Muscle layer of colon (tissue), 2 donors: Measurements from ENCODE around the gene ENO2.

Source experiments
- H3K27ac ChIP-seq: one replicate; pipeline ENCODE4 v1.7.0; 2013; ENCODE audit warnings: low read depth, mild to moderate bottlenecking, low read length, moderate library complexity
- H3K27me3 ChIP-seq, 2 donors: one replicate each; pipeline ENCODE4 v1.7.0; 2013; ENCODE audit warnings: low read length in 2 of 2, mild to moderate bottlenecking in 2 of 2; ENCODE audit not compliant: insufficient read depth in 2 of 2, control insufficient read depth in 1 of 2
- H3K36me3 ChIP-seq: one replicate; pipeline ENCODE4 v1.7.0; 2013; ENCODE audit warnings: mild to moderate bottlenecking, low read length; ENCODE audit not compliant: insufficient read depth
- H3K4me1 ChIP-seq: one replicate; pipeline ENCODE4 v1.7.0; 2013; ENCODE audit warnings: mild to moderate bottlenecking, low read length; ENCODE audit not compliant: insufficient read depth
- H3K4me3 ChIP-seq, 2 donors: one replicate each; pipeline ENCODE4 v1.7.0; 2013; ENCODE audit warnings: low read length in 2 of 2, low read depth in 1 of 2, mild to moderate bottlenecking in 1 of 2, moderate library complexity in 1 of 2
- H3K9ac ChIP-seq: one replicate; pipeline ENCODE4 v1.7.0; 2013; ENCODE audit warnings: low read length
- H3K9me3 ChIP-seq: one replicate; pipeline ENCODE4 v1.7.0; 2013; ENCODE audit warnings: mild to moderate bottlenecking, low read length
- donor health status: abdominal sarcoma.
- donor health status: Adenocarcinoma of cecum.

ENO2 gene

DNA sequence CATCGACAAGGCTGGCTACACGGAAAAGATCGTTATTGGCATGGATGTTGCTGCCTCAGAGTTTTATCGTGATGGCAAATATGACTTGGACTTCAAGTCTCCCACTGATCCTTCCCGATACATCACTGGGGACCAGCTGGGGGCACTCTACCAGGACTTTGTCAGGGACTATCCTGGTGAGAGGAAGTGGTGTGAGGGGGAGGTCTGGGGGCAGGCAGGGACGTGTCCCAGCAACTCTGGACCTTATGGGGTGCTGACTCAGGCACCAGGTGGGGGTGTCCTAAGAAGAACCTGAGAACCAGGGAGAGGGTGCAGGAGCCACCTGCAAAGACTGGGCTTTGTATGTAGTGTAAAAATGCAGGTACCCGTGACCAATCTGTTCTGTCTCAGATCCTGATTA, 5.2 kb downstream of the ENO2 start:
- Histone ChIP-seq H3K9ac (no peak overlapping the region), H3K27ac (no peak overlapping the region), H3K9me3 (no peaks in the 10 kb centered on the region), H3K4me1 (peaks cover 16% of the 10 kb centered on the region), H3K27me3 (no peaks in the 10 kb centered on the region), H3K36me3 (peaks cover 4% of the 10 kb centered on the region), H3K4me3 (no peak overlapping the region)

DNA sequence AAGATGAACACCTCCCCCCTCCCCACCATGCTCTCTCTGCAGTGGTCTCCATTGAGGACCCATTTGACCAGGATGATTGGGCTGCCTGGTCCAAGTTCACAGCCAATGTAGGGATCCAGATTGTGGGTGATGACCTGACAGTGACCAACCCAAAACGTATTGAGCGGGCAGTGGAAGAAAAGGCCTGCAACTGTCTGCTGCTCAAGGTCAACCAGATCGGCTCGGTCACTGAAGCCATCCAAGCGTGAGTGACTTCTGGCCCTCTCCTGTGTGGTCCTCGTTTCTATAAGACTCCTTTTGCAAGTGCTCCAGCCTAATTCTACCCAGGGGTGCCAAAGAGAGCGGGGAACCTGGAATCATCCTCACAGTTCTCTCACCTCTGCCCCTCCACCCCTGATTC, 7.2 kb downstream of the ENO2 start:
- no peaks in the 10 kb centered on the region for H3K9me3 ChIP-seq
- peaks cover 29% of the 10 kb centered on the region for H3K4me1 ChIP-seq
- peaks cover 2% of the 10 kb centered on the region for H3K36me3 ChIP-seq
- H3K27me3 ChIP-seq: no peaks in the 10 kb centered on the region
- no peak overlapping the region for H3K4me3 ChIP-seq
- H3K9ac ChIP-seq: no peak overlapping the region
- H3K27ac ChIP-seq: no peak overlapping the region

DNA sequence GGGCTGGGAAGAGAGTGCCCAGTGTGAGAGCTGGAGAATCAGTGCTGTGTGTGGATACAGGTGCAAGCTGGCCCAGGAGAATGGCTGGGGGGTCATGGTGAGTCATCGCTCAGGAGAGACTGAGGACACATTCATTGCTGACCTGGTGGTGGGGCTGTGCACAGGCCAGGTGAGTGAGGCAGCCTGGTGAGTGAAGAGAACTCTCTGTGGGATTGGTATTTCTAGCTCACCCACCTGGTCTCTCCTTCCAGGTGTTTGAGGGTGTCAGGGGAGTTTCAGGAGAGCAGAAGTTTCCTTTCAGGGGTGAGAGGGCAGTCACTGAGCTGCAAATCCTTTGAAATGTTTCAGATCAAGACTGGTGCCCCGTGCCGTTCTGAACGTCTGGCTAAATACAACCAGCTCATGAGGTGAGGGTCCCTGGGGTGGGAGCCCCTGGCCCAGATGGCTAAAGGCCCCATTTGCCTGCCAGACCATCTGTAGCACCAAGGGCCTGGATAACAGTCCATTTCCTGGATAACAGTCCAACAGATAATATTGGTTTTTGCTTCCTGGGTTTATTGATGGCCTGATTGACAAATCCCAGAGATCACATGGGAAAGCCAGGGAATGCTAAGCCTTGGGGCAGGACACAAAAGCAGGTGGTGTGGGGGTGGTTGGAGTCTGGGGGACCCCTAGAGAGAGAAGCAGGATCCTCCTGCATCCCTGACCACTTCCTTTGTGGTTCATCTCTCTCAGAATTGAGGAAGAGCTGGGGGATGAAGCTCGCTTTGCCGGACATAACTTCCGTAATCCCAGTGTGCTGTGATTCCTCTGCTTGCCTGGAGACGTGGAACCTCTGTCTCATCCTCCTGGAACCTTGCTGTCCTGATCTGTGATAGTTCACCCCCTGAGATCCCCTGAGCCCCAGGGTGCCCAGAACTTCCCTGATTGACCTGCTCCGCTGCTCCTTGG, 7.9 kb downstream of the ENO2 start:
- no peak overlapping the region for H3K27ac ChIP-seq
- no peaks in the 10 kb centered on the region for H3K36me3 ChIP-seq
- no peak overlapping the region for H3K9ac ChIP-seq
- no peaks in the 10 kb centered on the region for H3K9me3 ChIP-seq
- H3K27me3 ChIP-seq: no peaks in the 10 kb centered on the region
- no peak overlapping the region for H3K4me3 ChIP-seq
- peaks cover 29% of the 10 kb centered on the region for H3K4me1 ChIP-seq

DNA sequence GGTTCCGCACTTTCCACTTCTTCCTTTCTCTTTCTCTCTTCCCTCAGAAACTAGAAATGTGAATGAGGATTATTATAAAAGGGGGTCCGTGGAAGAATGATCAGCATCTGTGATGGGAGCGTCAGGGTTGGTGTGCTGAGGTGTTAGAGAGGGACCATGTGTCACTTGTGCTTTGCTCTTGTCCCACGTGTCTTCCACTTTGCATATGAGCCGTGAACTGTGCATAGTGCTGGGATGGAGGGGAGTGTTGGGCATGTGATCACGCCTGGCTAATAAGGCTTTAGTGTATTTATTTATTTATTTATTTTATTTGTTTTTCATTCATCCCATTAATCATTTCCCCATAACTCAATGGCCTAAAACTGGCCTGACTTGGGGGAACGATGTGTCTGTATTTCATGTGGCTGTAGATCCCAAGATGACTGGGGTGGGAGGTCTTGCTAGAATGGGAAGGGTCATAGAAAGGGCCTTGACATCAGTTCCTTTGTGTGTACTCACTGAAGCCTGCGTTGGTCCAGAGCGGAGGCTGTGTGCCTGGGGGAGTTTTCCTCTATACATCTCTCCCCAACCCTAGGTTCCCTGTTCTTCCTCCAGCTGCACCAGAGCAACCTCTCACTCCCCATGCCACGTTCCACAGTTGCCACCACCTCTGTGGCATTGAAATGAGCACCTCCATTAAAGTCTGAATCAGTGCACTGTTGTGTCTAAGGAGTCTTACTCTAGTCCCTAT, 8.8 kb downstream of the ENO2 start:
- H3K9ac ChIP-seq: no peak overlapping the region
- no peaks in the 10 kb centered on the region for H3K9me3 ChIP-seq
- no peaks in the 10 kb centered on the region for H3K36me3 ChIP-seq
- no peaks in the 10 kb centered on the region for H3K27me3 ChIP-seq
- peaks cover 29% of the 10 kb centered on the region for H3K4me1 ChIP-seq
- H3K4me3 ChIP-seq: no peak overlapping the region
- H3K27ac ChIP-seq: no peak overlapping the region

DNA sequence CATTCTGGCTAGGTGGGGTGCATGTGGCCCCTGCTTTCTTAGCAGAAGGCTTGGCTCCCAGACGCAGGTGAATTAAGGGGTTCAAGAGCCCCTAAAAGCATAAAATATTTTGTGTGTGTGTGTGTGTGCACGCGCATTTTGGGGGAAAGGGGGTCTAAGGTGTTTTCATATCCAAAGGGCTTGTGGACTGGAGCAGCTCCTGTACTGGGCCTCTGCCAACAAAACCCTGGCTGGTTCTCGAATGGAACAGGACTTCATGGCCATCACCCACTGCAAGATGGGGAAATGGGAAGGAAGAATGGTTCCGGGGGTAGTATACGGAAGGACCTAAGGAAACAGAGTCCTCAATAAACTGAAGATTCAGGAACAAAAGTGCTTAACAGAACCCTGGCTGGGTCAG, 9.5 kb downstream of the ENO2 start:
- H3K9ac ChIP-seq: peak overlapping the region; percentile 96
- H3K27ac ChIP-seq: peak overlapping the region; percentile 94

DNA sequence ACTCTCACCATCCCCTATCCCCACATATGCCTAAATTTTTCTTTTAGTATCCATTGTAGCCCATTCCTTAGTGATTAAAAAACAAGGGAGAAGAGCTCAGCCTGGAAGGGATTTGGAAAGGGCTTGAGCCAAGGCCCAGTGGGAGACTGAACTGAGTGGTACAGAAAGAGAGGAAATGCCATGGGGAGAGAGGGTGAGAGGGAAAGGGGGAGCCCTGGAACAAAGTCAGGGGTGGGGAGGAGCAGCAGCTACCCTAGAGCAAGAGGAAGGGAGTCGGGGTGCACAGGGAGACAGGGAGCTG, 10.8 kb downstream of the ENO2 start:
- Histone ChIP-seq H3K27me3 (no peaks in the 10 kb centered on the region), H3K36me3 (peaks cover 5% of the 10 kb centered on the region), H3K9ac (peak overlapping the region; percentile 96), H3K4me1 (peaks cover 40% of the 10 kb centered on the region), H3K9me3 (no peaks in the 10 kb centered on the region), H3K4me3 (peak overlapping the region; percentile 6 to 67), H3K27ac (peak overlapping the region; percentile 94)

More for the DNA sequence above, 9.5 kb downstream of the ENO2 start:
- no peaks in the 10 kb centered on the region for H3K36me3 ChIP-seq
- no peaks in the 10 kb centered on the region for H3K9me3 ChIP-seq
- peaks cover 29% of the 10 kb centered on the region for H3K4me1 ChIP-seq
- no peaks in the 10 kb centered on the region for H3K27me3 ChIP-seq
- H3K4me3 ChIP-seq: peak overlapping the region in 1 of 2 donors; percentile 67

DNA sequence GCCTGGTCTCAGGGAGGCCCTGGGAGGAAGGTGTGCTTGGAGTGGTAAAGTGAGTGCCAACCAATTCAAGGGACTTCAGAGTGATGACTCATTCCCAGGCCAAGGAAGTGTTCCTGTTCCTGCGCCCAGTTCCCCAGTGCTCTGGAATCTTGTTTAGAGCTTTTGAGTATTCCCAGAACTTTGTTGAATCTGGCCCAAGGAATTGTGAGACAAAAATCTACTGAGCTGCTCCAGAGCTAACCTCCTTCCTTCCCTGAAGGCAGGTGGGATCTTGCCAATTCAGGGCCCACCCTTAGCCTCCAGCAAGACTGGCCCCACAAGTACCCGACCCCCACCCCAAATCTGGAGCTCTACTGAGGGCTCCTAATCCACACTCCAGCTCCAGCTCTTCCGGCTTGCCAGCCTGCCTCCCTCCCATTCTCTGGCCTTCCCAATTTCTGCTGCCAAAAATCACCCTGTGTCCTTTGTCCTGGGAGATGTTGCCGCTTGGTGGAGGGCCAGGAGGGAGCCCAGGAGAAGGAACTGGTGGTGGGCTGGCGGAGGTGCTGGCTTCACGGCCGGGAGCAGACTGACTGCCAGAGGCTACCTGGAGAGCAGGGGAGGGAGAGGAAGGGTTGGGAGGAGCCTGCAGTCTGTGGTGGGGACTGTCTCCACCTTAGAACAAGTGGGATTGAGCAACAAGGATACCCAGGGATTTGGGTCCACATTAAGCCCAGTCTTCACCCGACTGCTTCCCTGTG, 11.3 kb downstream of the ENO2 start:
- Histone ChIP-seq H3K27me3 (no peaks in the 10 kb centered on the region), H3K4me3 (peak overlapping the region; percentile 1 to 67), H3K9me3 (no peaks in the 10 kb centered on the region), H3K36me3 (peaks cover 5% of the 10 kb centered on the region), H3K9ac (peak overlapping the region; percentile 96), H3K27ac (peak overlapping the region; percentile 94), H3K4me1 (peaks cover 43% of the 10 kb centered on the region)

DNA sequence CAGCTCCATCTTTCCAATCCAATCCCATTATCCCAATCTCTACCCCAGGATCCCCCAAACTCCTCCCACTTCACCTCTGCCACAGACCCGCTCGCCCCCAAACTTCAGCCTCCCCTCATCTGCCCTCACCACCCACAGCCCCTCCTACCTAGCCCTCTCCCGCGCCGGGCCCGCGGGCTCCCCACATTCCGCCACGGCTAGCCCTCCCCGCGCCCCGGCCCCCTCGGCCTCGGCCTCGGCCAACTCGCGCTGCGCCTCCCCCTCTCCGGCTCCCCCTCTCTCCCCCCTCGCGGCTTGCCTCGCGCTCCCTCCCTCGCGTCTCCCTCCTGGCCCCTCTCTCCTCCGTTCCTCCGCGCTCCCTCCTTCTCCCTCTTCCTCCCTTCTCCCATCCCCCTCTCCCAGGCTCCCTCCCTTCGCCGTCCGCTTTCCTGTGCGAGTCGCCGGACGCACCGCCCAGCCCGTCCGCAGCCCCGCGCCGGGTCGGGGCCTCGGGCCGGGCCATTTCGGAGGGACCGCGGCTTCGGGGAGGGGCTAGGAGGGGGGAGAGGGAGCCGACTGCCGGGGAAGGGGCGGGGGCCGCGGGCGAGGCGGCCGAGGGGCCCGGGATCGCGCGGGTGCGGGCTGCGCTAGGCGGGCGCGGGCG, 13.1 kb downstream of the ENO2 start, which contains the start of gene ATN1:
Gene ATN1, plus strand, starts transcription at position 581 of the 643 bp plus-strand sequence. CDS start 6,043 bp downstream, outside the sequence.
- Histone ChIP-seq H3K9me3 (no peaks in the 10 kb centered on the region), H3K27me3 (no peaks in the 10 kb centered on the region), H3K4me1 (peaks cover 55% of the 10 kb centered on the region), H3K36me3 (peaks cover 8% of the 10 kb centered on the region), H3K9ac (peak within 1 kb of the TSS; percentile 99), H3K4me3 (peak within 1 kb of the TSS; percentile 86 to 95), H3K27ac (peak within 1 kb of the TSS; percentile 97)

DNA sequence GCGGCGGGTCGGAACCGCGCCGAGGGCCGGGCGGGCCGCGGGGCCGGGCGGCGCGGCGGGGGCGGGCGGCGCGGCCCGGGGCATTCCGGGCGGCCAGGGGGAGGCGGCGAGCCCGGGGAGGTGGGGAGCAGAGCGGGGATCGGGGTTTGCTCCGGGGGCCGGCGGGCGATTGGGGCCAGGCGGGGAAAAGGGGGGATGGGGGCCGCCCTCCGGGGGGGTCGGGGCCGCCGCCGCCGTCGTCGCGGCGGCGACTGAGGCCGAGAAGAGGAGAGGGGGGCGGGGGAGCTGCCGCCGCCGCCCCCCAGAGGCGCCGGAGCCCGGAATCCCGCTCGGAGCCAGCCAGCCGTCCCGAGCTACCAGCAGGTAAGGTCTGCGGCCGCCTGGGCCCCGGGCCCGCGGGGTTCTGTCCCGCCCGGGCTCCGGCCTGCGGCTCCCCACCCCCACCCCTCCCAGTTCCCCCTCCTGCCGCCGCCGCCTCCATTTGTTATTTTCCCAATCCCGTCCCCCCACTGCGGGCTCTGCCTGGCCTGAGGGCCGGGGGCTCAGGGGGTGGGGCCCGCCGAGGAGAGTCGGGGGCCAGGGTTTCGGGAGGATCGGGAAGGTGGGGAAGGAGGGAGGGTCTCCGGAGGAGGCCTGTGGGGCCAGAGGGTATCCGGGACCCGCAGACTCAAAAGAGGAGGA, 13.8 kb downstream of the ENO2 start:
- Histone ChIP-seq H3K27me3 (no peaks in the 10 kb centered on the region), H3K9me3 (no peaks in the 10 kb centered on the region), H3K4me1 (peaks cover 58% of the 10 kb centered on the region)

DNA sequence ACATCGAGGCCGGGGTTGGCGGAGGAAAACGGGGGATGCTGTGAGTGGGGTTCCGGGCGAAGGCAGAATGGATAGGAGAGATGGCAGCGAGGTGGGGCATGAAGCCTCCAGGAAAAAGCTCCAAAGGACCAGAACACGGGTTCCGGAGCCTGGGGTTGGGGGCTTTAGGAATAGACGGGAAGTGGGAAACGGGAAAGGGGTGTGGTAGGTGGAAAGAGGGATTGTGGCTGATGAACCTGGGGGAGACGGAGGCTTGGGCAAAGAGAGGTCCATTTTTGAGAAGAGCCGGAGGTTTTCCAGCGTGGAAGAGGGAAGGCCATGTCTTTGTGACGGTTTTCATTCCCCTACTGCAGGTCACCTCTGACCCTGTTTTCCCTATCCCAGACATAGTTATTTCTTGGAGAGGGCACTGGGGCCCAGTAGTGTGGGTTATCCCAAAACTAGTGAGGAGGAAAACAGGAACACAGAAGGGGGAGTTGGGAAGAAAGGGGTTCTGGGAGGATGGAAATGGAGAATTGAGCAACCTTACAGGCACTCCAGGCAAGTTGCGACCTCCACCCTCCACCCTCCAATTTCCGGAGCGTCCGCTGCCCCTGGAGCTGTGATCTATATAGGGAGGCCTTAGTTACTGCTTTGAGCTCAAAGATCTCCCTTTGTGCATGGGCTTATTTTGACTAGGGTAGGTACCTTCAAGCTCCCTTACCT, 14.5 kb downstream of the ENO2 start:
- Histone ChIP-seq H3K9ac (peak overlapping the region; percentile 99), H3K27ac (peak overlapping the region; percentile 97), H3K4me1 (peaks cover 62% of the 10 kb centered on the region), H3K9me3 (no peaks in the 10 kb centered on the region), H3K4me3 (peak overlapping the region; percentile 86 to 95), H3K27me3 (no peaks in the 10 kb centered on the region), H3K36me3 (peaks cover 13% of the 10 kb centered on the region)

More for the DNA sequence above, 13.8 kb downstream of the ENO2 start:
- Histone ChIP-seq H3K9ac (peak overlapping the region; percentile 99), H3K4me3 (peak overlapping the region; percentile 86 to 95), H3K36me3 (peaks cover 8% of the 10 kb centered on the region), H3K27ac (peak overlapping the region; percentile 97)
